ENCODE results near the gene TMEM204. TPM values are rescaled to one million over a fixed set of nuclear protein-coding genes. Genes with fewer than 3 reads are reported as not detected.

The TMEM204 gene
- total RNA-seq, 6 donors from 2014 or later, result 31.4 to 112 (median 48.4) TPM

DNA sequence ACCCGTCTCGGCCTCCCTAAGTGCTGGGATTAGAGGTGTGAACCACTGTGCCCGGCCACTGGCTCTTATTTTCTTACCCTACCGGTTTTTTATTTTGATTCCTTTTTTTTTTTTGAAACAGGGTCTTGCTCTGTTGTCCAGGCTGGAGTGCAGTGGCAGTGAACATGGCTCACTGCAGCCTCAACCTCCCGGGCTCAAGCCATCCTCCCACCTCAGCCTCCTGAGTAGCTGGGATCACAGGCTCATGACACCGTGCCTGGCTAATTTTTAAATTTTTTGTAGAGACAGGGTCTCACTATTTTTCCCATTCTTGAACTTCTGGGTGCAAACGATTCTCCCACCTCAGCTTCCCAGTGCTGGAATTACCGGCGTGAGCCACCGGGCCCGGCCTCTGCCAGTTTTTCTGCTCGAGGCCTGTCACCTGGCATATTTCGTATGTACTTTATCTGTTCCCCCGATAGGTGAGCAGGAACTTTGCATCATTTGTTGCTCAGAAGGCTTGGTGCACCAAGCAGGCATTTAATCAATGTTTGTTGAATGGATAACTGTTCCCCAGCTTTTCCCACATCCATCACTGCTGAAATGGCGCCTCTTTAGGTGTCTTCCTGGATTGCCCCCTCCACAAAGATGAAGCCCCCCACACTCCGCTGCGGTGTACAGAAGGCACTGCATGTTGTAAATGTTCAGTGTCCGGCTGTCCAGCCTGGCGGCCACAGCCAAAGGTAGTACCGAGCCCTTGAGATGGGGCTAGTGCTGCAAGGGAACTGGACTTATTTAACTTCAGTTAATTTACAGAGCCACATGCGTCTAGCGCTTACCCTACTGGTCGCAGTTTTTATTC, 41.2 kb upstream of the TMEM204 start:
- 80 to 89% methylated on average over 19 to 23 of the region's 23 CpGs for whole genome bisulfite sequencing, 2 donors
- no peaks in the 10 kb centered on the region for H3K9me3 ChIP-seq
- peak overlapping the region in 3 of 4 donors; percentile 71 to 93 (median 84) for H3K4me3 ChIP-seq
- DNase-seq (no peak), ATAC-seq (ENCODE audit: low FRiP score in 2 of 2) (no peak)
- H3K27me3 ChIP-seq, result no peaks in the 10 kb centered on the region
- peaks cover 0 to 27% (median 13%) of the 10 kb centered on the region in 4 donors for H3K36me3 ChIP-seq
- TF ChIP-seq EP300 (IDR thresholded peaks at IDR 0.05) (no peak), CTCF (IDR thresholded peaks at IDR 0.05) (no peak), POLR2AphosphoS5 (IDR thresholded peaks at IDR 0.05) (no peak), POLR2A (IDR thresholded peaks at IDR 0.05) (no peak)
- peaks cover 17 to 25% (median 18%) of the 10 kb centered on the region in 4 donors for H3K4me1 ChIP-seq
- H3K27ac ChIP-seq, result peak overlapping the region; percentile 90 to 92 (median 90)

DNA sequence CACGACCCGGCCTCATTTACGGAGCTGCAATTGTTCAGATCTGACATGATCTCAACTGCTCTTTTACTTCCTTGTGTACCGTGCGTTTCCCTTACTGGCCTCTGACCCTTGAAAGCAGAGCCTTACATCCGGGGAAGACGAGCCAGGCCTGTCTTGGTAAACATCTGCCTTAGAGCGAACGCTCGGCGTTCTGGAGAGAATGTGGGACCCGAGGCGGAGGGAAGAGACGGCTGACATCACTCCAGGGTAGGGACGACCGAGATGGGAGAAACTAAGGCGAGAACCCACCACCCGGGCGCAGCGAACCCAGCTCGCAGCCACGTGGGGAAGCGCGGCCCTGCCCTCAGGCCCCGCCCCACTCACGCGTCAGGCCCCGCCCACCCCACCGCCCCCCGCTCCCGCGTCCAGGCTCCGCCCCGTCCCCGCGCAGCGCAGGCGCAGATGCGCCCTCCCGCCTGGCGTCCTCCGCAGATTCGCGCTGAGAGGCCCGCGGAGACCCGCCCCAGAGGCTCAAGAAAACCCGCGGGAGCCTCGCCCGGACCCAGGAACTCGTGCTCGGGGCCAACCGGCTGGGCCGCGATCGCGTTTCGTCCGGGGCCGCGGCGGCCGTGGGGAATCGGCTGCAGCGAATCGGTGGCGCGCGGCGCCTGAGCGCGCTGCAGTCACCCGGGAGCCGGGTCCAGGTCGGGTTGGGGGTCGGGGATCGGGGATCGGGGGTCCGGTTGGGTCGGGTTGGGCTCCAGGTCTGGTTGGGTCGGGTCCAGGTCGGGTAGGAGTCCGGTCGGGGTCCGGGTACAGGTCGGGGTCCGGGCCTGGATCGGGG, 40.3 kb upstream of the TMEM204 start, which contains the start of gene TELO2:
Gene TELO2 (plus strand): TSS at position 438 of the 823 bp plus-strand sequence. CDS start 922 bp downstream, outside the sequence.
- H3K36me3 ChIP-seq, result peaks cover 0 to 36% (median 18%) of the 10 kb centered on the region in 4 donors
- TF ChIP-seq POLR2A (IDR thresholded peaks at IDR 0.05) (peak in 1 of 4 donors; percentile 47), CTCF (IDR thresholded peaks at IDR 0.05) (peak in 3 of 6 experiments; percentile 18 to 44 (median 29)), EP300 (IDR thresholded peaks at IDR 0.05) (no peak), POLR2AphosphoS5 (IDR thresholded peaks at IDR 0.05) (peak in 1 of 2 donors; percentile 59)
- peak within 1 kb of the TSS; percentile 90 to 92 (median 90) for H3K27ac ChIP-seq
- WGBS, 2 donors, result 1 to 3% methylated on average over 8 to 37 of the region's 89 CpGs
- H3K4me3 ChIP-seq, result peak within 1 kb of the TSS; percentile 51 to 93 (median 78)
- no peaks in the 10 kb centered on the region for H3K27me3 ChIP-seq
- DNase-seq, result peak; percentile 85 to 97
- peak; percentile 91 to 97 for ATAC-seq (ENCODE audit: low FRiP score in 2 of 2)
- H3K9me3 ChIP-seq, result no peaks in the 10 kb centered on the region
- H3K4me1 ChIP-seq, result peaks cover 17 to 25% (median 18%) of the 10 kb centered on the region in 4 donors

DNA sequence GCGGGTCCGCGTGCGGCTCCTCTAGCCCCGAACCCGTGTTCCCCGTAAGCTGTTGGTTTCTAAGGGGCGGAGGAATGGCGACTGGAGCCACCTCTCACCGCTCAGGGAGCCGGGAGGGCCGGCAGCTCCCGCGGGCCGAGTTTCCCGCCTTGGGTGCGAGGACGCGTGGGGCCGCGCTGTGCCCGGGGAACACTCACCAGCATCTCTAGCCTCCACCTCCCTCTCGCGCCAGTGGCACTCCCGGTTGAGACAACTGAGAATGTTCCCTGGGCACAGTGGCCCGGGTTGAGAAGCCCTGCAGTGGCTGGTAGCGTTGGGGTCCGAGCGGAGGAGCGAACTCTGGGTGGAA, 39.7 kb upstream of the TMEM204 start:
- Histone ChIP-seq H3K36me3 (peaks cover 0 to 41% (median 20%) of the 10 kb centered on the region in 4 donors), H3K4me3 (peak overlapping the region; percentile 51 to 93 (median 78)), H3K4me1 (peaks cover 17 to 25% (median 18%) of the 10 kb centered on the region in 4 donors), H3K27me3 (no peaks in the 10 kb centered on the region), H3K27ac (peak overlapping the region; percentile 90 to 92 (median 90)), H3K9me3 (no peaks in the 10 kb centered on the region)
- peak in 1 of 2 donors; percentile 44 for ATAC-seq (ENCODE audit: low FRiP score in 2 of 2)
- TF ChIP-seq CTCF (IDR thresholded peaks at IDR 0.05) (no peak), POLR2A (IDR thresholded peaks at IDR 0.05) (no peak), POLR2AphosphoS5 (IDR thresholded peaks at IDR 0.05) (no peak), EP300 (IDR thresholded peaks at IDR 0.05) (no peak)
- 0 to 3% methylated on average over 7 to 10 of the region's 30 CpGs for WGBS, 2 donors
- no peak for DNase-seq

- Histone ChIP-seq H3K27me3 (no peaks in the 10 kb centered on the region), H3K4me1 (peaks cover 17 to 25% (median 18%) of the 10 kb centered on the region in 4 donors), H3K36me3 (peaks cover 3 to 44% (median 23%) of the 10 kb centered on the region in 4 donors), H3K4me3 (peak overlapping the region; percentile 51 to 93 (median 78)), H3K9me3 (no peaks in the 10 kb centered on the region), H3K27ac (peak overlapping the region; percentile 90 to 92 (median 90))
- peak; percentile 44 to 74 for DNase-seq
- 10 to 27% methylated on average over 2 to 25 of the region's 25 CpGs for WGBS, 2 donors
- TF ChIP-seq CTCF (IDR thresholded peaks at IDR 0.05), result peak; percentile 43 to 72 (median 66)
- TF ChIP-seq EP300 (IDR thresholded peaks at IDR 0.05), result no peak
- peak; percentile 5 to 13 for ATAC-seq (ENCODE audit: low FRiP score in 2 of 2)
Measured at GRCh38 chr16:1494129-1494640, 39.3 kb upstream of the TMEM204 start.
